CD4-positive, alpha-beta T cell (primary cell): ENCODE results near the gene AXIN1. TPM values are rescaled to one million over a fixed set of nuclear protein-coding genes. Genes with fewer than 3 reads are reported as not detected.
"Not testable (repeated sequence)": the region's sequence is repeated elsewhere in the genome, so short reads cannot be mapped to it uniquely, and the experiment has no call there.

Experiments used
- ATAC-seq: fragments of 200-7000 bp; cut with Tn5 transposase; one replicate; pipeline ENCODE4 v1.10.0; 2022; ENCODE audit warnings: mild to moderate bottlenecking; ENCODE audit not compliant: poor library complexity
- CTCF ChIA-PET: fragments of 350-600 bp; sonication (Branson Sonifier 250); formaldehyde crosslinking; loops from one replicate; lab custom pipeline; 2021; ENCODE audit warnings: antibody characterized with exemption, inconsistent platforms; lab: Charles Lee
- POLR2A ChIA-PET: fragments of 350-600 bp; sonication (Branson Sonifier 250); formaldehyde crosslinking; loops from one replicate; lab custom pipeline; 2021; ENCODE audit warnings: antibody characterized with exemption, inconsistent platforms; lab: Charles Lee
- DNase-seq, 14 experiments: peaks; one replicate each; pipeline ENCODE4 v3.0.0-alpha.2; 2013 to 2020; ENCODE audit warnings: mixed read lengths in 2 of 14
- H3K27ac ChIP-seq, 2 donors: one replicate each; pipeline versions ENCODE4 v1.5.1 to v1.7.0; 2013; ENCODE audit warnings: low read length in 2 of 2, low read depth in 1 of 2, mild to moderate bottlenecking in 1 of 2
- H3K27me3 ChIP-seq, 2 experiments: 1 replicate in 1 of 2; 2 replicates in 1 of 2; pipeline versions ENCODE4 v1.6.1 to v1.7.0; 2013; ENCODE audit warnings: low read length in 2 of 2, control low read depth in 1 of 2, mild to moderate bottlenecking in 1 of 2, moderate library complexity in 1 of 2; ENCODE audit not compliant: insufficient read depth in 2 of 2, control insufficient read depth in 1 of 2
- H3K36me3 ChIP-seq: one replicate; pipeline ENCODE4 v1.6.1; 2013; ENCODE audit warnings: low read length, control low read depth; ENCODE audit not compliant: insufficient read depth
- H3K4me1 ChIP-seq: one replicate; pipeline ENCODE4 v1.6.1; 2013; ENCODE audit warnings: low read length, control low read depth; ENCODE audit not compliant: insufficient read depth
- H3K4me3 ChIP-seq: one replicate; pipeline ENCODE4 v1.5.1; 2013; ENCODE audit warnings: mild to moderate bottlenecking, low read length, moderate library complexity
- H3K9me3 ChIP-seq, 2 experiments: 1 replicate in 1 of 2; 2 replicates in 1 of 2; pipeline versions ENCODE4 v1.6.1 to v1.7.0; 2013; ENCODE audit warnings: low read length in 2 of 2, mild to moderate bottlenecking in 2 of 2, control low read depth in 1 of 2, moderate library complexity in 1 of 2; ENCODE audit not compliant: control insufficient read depth in 1 of 2, insufficient read depth in 1 of 2
- H3K27ac Mint-ChIP-seq: one replicate; pipeline ENCODE4 v1.8.0; 2020; ENCODE audit warnings: mixed read lengths
- H3K27me3 Mint-ChIP-seq: one replicate; pipeline ENCODE4 v1.8.0; 2021; ENCODE audit warnings: mixed read lengths
- H3K36me3 Mint-ChIP-seq: one replicate; pipeline ENCODE4 v1.8.0; 2021; ENCODE audit warnings: low read depth, mixed read lengths
- H3K4me1 Mint-ChIP-seq: one replicate; pipeline ENCODE4 v1.8.0; 2021; ENCODE audit warnings: low read depth, mixed read lengths
- H3K4me3 Mint-ChIP-seq: one replicate; pipeline ENCODE4 v1.8.0; 2020; ENCODE audit warnings: mild to moderate bottlenecking, mixed read lengths
- H3K9me3 Mint-ChIP-seq: one replicate; pipeline ENCODE4 v1.8.0; 2020; ENCODE audit warnings: mixed read lengths
- intact Hi-C, 2 experiments: fragments of 100-400 bp; cut with DNase I in 1 of 2; cut with micrococcal nuclease in 1 of 2; formaldehyde crosslinking; loops; one replicate each; pipeline versions ENCODE4 v1.15.1 to v1.9.0; 2023 to 2025; cut with DNase I, micrococcal nuclease
- total RNA-seq, 174 experiments: library from RNA in 2 of 174; stranded (reverse) in 2 of 174; gene quantifications; one replicate each; pipeline ENCODE4 v1.2.3 and lab custom pipeline; 2021 to 2026
- TF ChIP-seq, protein P1 (sequence below): fragments of 200-600 bp; IDR thresholded peaks from one replicate; pipeline ENCODE4 v1.8.0; 2022; ENCODE audit warnings: antibody characterized with exemption, mild to moderate bottlenecking

AXIN1 gene
- total RNA-seq, 2 experiments from 2014 or later, result 24.7 to 26.3 TPM

GRCh38 chr16:379183-379960 lies 26.8 kb upstream of the AXIN1 start:
- intact Hi-C loops, result no loop called here
- peaks cover 53% of the 10 kb centered on the region for H3K4me1 ChIP-seq
- TF ChIP-seq, protein P1, sequence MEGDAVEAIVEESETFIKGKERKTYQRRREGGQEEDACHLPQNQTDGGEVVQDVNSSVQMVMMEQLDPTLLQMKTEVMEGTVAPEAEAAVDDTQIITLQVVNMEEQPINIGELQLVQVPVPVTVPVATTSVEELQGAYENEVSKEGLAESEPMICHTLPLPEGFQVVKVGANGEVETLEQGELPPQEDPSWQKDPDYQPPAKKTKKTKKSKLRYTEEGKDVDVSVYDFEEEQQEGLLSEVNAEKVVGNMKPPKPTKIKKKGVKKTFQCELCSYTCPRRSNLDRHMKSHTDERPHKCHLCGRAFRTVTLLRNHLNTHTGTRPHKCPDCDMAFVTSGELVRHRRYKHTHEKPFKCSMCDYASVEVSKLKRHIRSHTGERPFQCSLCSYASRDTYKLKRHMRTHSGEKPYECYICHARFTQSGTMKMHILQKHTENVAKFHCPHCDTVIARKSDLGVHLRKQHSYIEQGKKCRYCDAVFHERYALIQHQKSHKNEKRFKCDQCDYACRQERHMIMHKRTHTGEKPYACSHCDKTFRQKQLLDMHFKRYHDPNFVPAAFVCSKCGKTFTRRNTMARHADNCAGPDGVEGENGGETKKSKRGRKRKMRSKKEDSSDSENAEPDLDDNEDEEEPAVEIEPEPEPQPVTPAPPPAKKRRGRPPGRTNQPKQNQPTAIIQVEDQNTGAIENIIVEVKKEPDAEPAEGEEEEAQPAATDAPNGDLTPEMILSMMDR, result no peak
- no peak for DNase-seq
- Mint-ChIP-seq H3K4me3 (peak overlapping the region; percentile 94), H3K27ac (peak overlapping the region; percentile 98), H3K4me1 (peaks cover 26% of the 10 kb centered on the region), H3K27me3 (no peaks in the 10 kb centered on the region), H3K36me3 (peaks cover 22% of the 10 kb centered on the region), H3K9me3 (no peaks in the 10 kb centered on the region)
- ChIA-PET CTCF (no interaction called here), POLR2A (interaction anchor here (0.5 to 5.9 kb wide), 9 partner anchors 8 to 198 kb away, joined by 3 to 60 read pairs (median 5); partner anchors contain the start of genes AXIN1, DECR2 and MRPL28)
- peak overlapping the region; percentile 73 for H3K4me3 ChIP-seq
- no peaks in the 10 kb centered on the region for H3K27me3 ChIP-seq
- no peaks in the 10 kb centered on the region for H3K9me3 ChIP-seq
- peak overlapping the region; percentile 40 to 71 for H3K27ac ChIP-seq
- H3K36me3 ChIP-seq, result peaks cover 29% of the 10 kb centered on the region
- no peak for ATAC-seq

DNA sequence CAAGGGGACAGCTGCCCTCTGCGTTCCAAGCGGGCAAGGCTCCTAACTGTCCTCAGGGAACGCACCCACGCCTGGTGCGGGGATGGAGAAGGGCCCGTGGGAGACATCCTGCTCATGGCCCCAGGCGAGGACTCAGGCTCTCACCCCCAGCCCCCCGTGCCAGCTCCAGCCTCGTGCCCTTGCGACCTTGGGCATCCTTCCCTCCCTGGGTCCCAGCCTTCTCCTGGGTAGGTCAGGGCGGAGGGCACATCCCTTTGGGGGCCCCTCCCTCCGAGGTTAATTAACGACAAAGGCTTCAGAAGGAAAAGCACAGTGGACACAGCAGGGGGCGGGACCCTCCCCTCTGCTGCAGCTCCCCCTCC lies 26.3 kb upstream of the AXIN1 start:
- ATAC-seq (no peak), DNase-seq (no peak)
- Mint-ChIP-seq H3K27ac (peak overlapping the region; percentile 98), H3K4me3 (peak overlapping the region; percentile 62), H3K36me3 (peaks cover 22% of the 10 kb centered on the region), H3K27me3 (no peaks in the 10 kb centered on the region), H3K9me3 (no peaks in the 10 kb centered on the region), H3K4me1 (peaks cover 26% of the 10 kb centered on the region)
- ChIA-PET CTCF (no interaction called here), POLR2A (interaction anchor here (0.5 to 5.9 kb wide), 5 partner anchors 8 to 197 kb away, joined by 3 to 60 read pairs (median 5); partner anchors contain the start of genes AXIN1, DECR2 and MRPL28)
- intact Hi-C loops, result no loop called here
- Histone ChIP-seq H3K9me3 (no peaks in the 10 kb centered on the region), H3K27me3 (no peaks in the 10 kb centered on the region), H3K27ac (peak overlapping the region; percentile 30 to 40), H3K36me3 (peaks cover 35% of the 10 kb centered on the region), H3K4me3 (no peak overlapping the region), H3K4me1 (peaks cover 48% of the 10 kb centered on the region)
- TF ChIP-seq, protein P1, result no peak

DNA sequence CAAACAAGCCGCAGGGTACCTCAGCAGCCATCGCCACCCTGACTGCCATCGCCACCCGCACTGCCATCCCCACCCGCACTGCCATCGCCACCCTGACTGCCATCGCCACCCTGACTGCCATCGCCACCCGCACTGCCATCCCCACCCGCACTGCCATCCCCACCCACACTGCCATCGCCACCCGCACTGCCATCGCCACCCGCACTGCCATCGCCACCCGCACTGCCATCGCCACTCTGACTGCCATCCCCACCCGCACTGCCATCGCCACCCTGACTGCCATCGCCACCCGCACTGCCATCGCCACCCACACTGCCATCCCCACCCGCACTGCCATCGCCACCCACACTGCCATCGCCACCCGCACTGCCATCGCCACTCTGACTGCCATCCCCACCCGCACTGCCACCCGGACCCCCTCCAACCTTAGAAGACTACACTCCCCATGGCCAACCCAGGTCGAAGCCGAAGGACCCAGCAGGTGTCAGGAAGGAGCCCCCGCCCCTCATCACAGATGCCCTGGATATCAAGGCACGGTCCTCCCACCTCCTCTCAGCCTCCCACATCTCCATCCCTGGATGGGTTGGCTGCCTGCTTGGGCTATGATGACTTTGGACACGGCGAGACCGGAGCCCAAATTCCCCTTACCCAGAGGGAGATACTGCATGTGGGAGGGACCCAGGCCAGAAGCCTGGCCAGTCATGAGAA lies 25.7 kb upstream of the AXIN1 start:
- H3K4me3 Mint-ChIP-seq, result peak overlapping the region; percentile 34

More for the DNA sequence above, 25.7 kb upstream of the AXIN1 start:
- H3K4me1 ChIP-seq, result peaks cover 42% of the 10 kb centered on the region
- CTCF ChIA-PET, intact Hi-C loops, H3K4me3 ChIP-seq, H3K9me3 Mint-ChIP-seq, DNase-seq, H3K27ac Mint-ChIP-seq, H3K27me3 Mint-ChIP-seq, ATAC-seq, H3K27me3 ChIP-seq, H3K9me3 ChIP-seq: not testable (repeated sequence)
- H3K36me3 ChIP-seq, result peaks cover 40% of the 10 kb centered on the region
- H3K27ac ChIP-seq, result peak overlapping the region; percentile 30 to 40
- H3K36me3 Mint-ChIP-seq, result peaks cover 25% of the 10 kb centered on the region
- H3K4me1 Mint-ChIP-seq, result peaks cover 21% of the 10 kb centered on the region
- POLR2A ChIA-PET, result interaction anchor here (3.4 to 5.9 kb wide), 2 partner anchors 7 to 24 kb away, joined by 19 to 60 read pairs; partner anchors contain the start of genes AXIN1 and MRPL28
